Measurements from ENCODE around the gene KCNQ5.

Gene KCNQ5

DNA sequence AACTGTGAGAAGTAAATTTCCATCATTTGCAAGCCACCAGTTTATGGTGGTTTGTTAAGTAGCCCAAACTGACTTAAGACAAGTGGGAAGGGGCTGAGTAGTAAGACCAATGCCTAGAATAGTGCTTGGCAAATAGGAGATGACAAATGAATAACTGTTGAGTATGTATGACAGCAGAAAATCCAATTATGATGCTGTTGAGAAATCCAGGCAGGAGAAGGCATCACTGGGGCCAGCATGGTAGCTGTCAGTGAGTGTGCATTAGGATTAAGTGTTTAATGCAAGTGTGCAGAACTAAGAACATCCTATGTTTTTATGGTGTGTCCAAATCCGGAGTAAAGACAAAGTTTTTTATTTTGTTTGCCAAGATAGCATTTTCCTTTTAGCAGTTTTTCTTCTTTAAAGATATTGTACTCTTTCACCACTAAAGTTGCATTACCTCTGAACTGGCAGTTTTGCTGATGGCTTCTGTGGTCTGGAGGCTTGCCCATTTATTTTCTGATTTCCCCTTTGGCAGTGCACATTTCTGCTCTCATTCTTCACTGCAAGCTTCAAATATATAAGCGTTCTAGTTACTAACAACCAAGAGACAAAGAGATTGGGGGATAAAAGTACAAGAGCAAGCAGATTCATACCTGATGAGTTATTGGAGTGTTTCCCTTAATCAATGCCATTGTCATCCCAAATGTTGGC, 289.7 kb downstream of the KCNQ5 start:
- DNase-seq (ENCODE audit: low read depth) = no peak

DNA sequence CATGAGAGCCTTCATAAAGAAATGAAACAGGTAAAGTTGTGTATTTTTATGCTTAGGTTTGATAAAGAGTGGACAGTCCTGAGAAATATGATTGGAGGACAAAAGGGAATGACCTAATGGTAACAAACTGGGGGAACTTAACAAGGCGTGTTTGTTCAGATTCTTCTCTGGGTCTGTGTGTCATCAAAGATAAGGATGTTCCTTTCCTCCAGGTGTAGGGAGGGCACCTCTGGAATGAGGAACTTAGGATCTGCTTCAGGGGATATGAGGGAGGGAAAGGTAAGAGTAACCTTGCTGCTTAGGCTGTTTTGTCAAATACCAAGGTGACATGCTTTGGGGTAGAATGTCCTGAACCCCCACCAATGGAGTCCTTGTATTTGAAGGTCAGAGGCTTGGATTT, 291.9 kb downstream of the KCNQ5 start:
- DNase-seq (ENCODE audit: low read depth) = no peak

DNA sequence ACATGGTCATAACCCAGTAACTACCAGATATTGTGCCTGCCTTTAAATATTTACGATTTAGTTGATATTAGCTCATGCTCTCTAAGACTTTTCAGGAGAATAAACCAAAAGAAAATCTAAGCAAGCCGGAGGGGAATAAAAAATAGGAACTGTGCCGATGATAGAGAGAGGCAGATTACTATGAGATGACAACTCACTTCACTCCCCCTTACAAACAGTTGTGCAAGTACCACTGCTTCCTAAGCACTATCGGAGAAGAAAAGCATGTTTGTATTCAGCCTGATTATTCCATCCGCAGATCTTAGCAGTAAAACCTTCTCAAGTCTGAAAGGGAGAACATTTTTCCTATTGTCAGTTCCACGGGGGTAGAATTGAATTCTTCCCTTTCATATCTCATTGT, 294.4 kb downstream of the KCNQ5 start:
- no peak for DNase-seq (ENCODE audit: low read depth)

DNA sequence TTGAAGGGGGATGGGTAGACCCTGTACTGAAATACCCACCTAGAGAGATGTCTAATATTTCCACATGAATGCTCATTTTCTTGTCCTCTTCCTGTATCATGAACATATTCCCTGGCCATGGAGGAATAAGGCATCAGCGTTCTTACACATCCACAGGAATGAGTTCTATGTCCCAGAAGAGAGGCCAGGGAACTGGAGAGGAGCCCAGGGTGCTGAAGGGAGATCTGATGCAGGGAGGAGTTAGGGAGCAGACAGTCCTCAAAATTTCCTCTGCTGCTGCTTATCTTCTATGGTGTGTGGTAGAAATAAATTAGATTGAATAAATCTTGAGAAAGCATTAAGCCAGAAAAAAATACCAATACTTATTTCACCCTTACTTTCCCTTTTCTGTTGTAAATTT, 295.0 kb downstream of the KCNQ5 start:
- no peak for DNase-seq (ENCODE audit: low read depth)

DNA sequence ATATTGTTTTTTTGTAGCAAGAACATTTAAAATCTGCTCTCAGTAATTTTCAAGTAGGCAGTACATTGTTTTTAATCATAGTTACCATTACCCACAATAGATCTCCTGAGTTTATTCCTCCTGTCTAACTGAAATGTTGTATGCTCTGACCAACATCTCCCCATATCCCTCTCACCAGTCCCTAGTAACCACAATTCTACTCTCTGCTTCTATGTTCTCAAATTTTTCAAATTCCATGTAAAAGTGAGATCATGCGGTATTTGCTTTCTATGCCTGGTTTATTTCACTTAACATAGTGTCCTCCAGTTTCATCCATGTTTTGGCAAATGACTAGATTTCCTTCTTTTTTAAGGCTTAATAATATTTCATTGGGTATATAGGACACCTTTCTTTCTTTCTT, 300.5 kb downstream of the KCNQ5 start:
- no peak for DNase-seq (ENCODE audit: low read depth)

DNA sequence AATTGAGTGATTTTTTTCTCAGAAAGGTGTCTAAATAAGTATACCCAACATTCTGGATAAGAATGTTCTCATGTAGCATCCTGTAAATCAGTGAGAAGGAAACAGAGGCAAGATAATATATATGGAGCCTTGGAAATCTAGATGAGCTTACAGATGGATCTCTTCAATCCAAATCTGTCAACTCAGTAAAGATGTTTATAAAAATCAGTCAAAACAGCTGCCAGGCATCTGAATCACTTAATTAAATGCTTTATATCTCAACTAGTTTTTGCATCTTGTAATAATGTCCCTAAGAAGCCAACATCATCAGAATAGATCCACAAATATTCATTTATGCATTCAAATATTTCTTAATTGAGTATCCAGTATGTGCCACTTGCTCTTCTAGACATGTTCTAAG, 303.3 kb downstream of the KCNQ5 start:
- DNase-seq (ENCODE audit: low read depth) = no peak

DNA sequence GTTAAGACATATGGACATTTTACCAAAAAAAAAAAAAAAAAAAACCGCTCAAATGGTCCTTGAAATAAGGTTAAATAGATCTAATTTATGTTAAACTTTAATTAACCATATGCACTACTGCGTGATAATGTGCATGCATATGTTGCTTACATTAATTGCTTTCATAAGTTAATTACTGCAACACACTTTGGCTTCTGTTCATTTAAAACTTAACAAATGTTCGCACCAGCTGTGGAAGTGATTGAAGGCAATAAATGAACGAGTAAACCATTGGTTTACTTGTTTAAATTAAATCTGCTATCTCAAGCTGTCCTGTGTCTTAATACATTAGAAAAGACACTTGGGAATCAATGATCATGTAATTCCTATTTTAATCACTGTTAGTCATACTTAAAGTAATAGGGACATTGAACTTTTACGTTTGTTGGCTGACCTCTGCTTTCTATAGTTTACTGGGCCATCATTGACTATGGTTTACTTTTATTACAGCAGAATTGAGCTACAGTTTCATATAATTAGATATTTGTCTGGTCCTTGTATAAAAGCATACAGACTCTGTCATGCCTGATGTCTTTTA, 308.8 kb downstream of the KCNQ5 start:
- DNase-seq (ENCODE audit: low read depth) = no peak

DNA sequence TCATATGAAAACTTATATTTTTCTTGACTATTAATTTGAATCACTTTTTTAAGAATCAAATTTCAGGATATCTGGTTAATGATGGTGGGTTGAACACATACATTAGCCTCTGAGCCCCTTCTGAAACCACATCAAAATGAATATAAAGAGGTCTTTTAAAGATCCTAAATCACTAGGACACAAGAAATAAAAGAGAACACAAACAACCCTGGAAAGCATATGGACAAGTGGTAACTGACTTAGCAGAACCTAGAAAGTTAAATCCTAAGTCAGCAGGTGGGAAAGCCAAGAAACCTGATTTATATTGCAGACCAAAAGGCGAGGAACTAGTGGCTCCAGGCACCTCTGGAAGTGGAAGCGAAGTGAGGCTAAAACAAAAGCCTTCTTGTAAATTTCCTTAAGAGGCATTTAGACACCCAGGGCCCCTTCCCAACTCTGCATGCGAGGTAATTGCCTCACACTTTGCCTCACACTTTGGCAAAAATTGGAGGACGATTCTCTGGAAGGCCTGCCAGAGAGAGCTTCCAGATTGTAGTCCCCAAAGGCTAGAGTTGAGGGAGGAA, 309.5 kb downstream of the KCNQ5 start:
- no peak for DNase-seq (ENCODE audit: low read depth)

DNA sequence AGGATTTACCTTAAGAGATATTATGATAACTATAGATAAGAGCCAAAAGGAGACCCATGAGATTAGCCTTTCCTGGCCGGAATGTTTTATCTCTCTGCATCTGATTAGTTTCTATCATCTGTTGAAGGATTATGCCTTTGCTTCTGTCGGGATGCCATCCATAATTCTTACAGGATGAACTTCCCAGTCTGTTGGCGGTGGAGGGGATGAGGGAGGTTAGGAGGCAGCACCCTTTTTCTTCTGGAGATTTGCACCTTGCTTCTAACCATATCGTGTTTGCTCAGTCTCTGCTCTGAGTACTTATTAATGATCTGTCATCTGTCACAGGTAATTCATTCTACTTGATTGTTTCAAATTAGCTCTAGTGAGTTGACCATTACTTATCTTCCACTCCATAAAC, 311.4 kb downstream of the KCNQ5 start:
- DNase-seq (ENCODE audit: low read depth) = no peak

DNA sequence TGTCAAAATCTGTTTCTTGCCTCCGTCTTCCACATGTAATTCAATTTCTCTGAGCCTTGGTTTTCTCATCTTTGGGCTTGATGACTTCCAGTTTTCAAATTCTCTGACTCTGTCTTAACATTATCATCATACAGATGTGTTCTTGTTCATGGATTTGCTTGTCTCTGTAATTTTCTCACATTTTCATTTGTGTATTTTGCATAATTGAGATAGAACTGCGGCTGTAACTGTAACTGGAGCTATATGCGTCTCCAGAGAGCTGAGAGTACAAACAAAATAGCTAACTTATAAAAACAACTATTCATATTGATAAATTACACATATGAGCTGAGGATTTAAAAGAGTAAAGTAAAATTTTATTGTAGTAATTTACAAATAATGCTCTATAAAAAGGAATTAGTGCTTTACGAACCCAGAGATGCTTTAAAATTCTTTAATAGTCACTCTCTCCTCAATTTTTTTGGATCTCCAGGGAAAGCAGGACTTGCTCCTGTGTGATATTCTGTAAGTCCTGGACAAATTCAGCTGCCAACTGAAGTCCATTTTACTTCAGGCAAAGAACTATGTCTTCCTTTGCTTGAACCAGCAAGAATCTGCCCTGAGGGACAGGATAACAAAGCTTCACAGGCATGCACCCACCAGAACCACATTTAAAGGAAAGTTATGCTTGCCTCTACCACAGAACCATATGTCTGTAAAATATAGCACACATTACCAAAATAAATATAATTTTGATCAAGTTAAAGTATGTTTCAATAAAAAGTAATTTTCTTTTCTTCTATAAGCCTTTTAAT, 315.1 kb downstream of the KCNQ5 start:
- DNase-seq (ENCODE audit: low read depth) = no peak

DNA sequence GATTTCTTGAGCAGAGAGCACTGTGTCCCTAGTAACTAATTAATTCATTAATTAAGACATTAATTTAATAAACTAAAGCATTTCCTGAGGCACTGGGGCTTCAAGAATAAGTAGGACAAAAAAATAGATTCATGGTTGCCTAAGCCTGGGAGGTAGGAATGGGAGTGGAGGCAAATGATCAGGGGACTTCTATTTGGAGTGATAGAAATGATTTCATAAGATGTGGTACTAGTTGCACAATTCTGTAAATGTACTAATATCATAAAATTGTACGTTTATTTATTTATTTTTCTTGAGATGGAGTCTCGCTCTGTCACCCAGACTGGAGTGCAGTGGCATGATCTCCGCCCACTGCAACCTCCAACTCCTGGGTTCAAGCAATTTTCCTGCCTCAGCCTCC, 316.2 kb downstream of the KCNQ5 start:
- DNase-seq (ENCODE audit: low read depth) = no peak

DNA sequence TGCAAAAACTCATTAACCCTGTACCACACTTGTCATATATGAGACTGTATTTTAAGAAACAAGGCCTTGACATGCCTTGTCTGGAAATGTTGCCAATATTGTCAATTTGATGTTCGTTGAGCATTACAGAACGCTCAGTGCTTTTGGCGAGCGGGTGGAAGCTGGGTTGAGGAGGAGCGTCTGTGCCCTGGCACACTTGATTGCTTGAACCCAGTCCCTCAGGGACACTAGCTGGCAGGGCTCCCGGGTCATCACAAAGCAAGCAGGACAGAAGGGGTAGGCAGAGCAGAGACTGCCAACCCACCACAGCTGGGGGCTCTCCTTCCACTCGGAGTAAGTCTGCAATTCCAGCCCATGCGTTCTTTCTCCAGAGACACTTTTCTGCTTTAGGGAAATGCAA, 317.1 kb downstream of the KCNQ5 start:
- no peak for DNase-seq (ENCODE audit: low read depth)

DNA sequence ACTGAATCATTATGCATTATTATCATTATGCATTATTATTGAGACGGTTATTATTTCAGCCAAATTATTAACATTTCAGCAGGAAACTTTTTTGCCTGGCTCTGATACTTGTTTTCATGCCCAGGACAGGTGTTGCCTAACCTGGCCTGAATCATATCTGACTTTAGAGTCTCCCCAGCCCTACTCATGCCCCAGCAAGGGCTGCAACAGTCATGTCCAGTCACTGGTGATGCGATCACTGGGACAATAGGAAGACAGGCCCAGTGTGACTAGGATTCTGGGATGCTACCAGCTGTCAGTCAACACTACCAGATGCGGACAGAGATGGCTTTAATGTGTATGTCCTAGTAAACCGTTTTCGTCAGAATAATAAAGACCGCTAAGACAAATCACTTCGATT, 318.4 kb downstream of the KCNQ5 start:
- no peak for DNase-seq (ENCODE audit: low read depth)

DNA sequence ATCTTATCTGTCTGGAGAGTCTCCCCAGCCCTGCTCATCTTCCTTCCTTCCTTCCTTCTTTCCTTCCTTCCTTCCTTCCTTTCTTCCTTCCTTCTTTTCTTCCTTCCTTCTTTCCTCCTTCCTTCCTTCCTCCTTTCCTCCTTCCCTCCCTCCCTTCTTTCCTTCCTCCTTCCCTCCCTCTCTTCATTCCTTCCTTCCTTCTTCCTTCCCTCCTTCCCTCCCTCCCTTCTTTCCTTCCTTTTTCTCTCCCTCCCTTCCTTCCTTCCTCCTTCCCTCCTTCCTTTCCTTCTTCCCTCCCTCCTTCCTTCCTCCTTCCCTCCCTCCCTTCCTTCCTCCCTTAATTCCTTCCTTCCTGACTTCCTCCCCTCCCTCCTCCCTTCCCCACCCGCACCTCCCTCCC, 319.4 kb downstream of the KCNQ5 start:
- no peak for DNase-seq (ENCODE audit: low read depth)

DNA sequence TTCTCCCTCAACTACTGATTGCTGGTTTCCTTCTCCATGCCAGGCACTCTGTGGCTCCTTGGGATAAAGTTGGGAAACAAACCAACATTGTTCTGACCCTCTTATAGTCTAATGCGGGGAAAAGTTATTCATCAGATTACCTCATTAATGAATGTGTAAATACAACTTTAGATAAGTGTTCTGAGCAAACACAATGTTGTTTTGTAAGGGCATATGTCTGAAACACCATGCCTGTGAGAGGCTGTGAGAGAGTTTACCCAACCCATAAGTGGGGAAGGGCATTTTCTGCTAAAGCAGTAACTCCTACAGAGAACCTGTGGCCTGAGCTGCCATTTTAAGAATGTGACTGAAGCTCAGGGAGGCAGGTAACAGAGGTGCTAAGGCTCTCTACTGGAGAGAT, 319.9 kb downstream of the KCNQ5 start:
- DNase-seq (ENCODE audit: low read depth) = no peak

DNA sequence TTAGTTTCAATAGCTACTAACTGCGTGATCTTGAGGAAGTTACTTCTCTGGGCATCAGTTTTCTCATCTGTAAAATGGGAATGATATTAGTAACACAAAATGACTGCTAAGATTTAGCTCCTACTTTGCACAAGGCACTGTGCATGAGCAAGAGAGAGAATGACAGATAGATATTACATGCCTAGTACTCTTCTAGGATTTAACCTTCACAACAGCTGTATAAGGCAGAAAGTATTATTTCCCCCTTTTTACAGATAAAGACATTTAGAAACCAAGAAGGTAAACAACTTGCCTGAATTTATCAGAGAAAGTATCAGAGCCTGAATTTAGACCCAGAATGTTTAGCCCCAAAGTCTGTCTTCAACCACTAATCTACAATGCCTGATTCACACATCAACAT, 321.8 kb downstream of the KCNQ5 start:
- no peak for DNase-seq (ENCODE audit: low read depth)

DNA sequence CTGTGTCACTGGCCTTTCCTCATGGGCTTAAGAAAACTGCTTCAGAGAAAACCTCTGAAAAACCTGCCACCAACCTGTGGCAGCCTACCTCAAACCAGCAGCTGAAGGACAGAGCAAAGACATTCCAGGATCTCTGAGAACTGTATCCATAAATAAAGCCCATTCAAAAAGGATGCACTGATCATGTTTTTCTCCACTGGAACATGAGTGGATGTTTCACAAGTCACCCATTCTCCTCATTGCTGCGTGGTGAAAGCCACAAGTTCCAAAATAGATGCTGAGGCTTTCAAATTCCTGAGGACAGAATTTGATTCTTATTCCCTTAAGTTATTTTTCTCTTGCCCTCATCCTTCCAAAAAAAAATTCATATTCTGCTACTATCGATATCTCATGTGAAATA, 322.8 kb downstream of the KCNQ5 start:
- DNase-seq (ENCODE audit: low read depth) = no peak

DNA sequence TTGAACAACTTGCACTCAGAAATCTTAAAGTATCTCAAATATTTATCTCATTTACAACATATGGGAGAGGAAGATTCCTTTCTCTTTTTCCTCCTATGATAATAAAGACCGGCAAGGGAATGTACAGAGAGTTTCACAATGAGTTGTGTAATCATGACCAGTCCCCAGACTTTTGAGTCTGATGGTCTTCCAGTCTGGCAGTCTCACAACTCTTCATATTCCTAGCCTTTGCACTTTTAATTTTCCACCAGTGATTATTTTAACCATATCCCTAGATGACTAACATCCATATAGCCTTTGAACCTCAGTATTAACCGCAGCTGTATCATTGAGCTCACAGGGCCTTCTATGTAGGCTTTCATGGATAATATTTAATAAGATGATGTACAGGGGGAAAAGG, 324.9 kb downstream of the KCNQ5 start:
- DNase-seq (ENCODE audit: low read depth) = no peak

DNA sequence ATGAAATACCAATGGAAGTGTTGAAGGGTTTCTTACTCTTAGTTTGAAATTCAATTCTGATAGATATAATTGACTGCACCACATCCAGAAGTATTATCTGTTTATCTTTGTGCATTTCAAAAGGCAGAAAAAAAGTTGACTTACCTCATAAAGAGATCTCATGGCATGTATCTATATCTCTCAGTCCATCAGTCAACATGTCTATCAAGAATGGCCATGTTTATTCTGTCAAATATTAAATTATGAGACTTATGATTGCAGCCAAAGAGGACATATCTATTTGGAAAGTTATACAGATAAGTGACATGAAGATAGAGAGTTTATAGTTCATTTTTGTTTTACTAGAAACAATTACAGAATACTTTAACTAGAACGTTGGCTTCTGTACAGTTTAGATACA, 325.7 kb downstream of the KCNQ5 start:
- DNase-seq (ENCODE audit: low read depth) = no peak

DNA sequence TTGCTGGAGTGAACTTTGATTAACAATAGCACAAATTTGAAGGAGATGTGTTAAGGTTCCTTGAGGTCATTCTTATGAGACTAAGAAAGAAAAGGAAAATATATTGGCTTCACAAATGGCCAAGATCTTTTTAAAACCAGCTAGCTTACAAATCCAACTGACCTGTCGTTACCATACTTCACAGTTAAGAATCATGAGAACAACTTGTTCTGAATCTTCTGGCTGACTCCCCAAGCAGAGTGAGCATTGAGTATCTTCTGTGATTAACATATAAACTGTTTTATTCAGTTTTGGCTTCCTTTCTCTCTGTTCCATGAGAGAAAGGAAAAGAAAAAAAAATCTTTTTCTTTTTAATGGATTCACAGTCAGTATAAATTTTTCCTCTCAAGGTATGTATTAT, 326.3 kb downstream of the KCNQ5 start:
- DNase-seq (ENCODE audit: low read depth) = no peak

DNA sequence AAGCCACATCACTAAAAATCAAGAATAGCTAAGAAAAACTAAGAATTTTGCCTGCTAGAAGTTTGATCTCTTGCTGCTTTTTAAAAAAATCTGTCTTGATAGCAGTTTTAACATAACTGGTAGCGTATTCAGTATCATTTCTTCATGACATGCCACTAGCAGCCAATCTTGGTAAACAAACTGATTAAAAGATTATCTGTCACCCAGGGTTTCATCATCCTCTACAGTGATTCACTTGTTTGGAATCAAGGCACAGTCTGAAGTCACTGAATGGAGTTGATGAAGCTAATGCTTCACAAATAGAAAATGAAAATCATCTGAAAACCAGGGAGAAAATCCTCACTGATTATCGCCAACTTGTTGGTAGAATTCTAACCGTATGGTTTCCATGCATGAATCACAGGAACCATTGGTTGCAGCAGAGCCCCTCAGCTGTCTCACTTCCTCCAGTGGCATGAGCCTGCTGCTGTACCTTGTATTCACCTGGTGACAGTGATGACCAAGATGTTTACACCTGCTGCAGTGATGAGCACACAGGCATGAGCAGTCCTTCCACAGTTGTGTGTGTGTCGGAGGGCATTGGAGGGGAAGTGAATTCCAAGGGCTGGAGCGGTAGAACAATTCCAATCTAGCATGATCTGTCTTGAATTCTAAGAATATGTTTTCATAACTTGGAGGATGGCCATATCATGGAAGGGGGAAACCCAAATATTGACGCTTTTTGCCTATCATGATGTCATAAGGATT, 328.4 kb downstream of the KCNQ5 start:
- DNase-seq (ENCODE audit: low read depth) = no peak

DNA sequence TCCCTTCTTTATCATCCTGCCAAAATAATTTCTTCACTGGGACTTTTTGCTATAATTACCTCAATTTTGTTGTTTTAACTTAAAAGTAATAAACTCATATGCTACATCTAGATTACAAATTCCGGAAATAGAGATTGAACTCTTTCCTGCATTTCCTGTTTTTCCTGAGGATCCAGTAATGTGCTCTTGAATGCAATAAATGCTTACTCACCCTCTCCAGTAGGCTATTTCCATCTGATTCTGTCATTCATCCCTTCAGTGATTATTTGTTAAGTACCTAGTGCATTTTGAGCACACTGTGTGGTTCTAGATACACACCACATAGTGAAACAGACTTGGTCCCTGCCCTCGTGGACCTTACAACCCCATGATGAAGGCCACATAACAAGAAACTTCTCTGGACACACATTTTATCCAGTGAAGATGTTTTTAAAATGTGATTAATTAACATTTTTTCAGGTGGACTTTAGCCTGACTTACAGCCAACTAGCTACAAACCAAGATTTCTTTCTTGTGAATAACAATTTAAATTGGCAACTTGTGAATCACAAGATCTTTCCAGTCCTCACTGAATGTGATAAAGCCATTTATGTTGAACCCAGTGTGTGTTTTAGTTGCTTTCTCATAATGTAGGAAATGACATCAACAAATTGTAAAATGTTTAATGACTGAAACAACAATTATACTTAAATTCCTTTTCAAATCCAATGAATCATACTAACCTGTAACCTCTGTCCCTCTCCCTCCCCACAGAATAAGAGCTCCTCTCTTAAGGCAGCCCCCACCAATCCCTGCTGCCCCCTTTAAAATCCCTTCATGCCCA, 331.2 kb downstream of the KCNQ5 start:
- no peak for DNase-seq (ENCODE audit: low read depth)
